GM18511 (cell line): ENCODE results near the gene ZNF280A.
"Not testable (repeated sequence)": the region's sequence is repeated elsewhere in the genome, so short reads cannot be mapped to it uniquely, and the experiment has no call there.

Source experiments
- ATAC-seq: cut with Tn5 transposase; IDR thresholded peaks from one replicate; pipeline ENCODE4 v1.9.1; 2021; ENCODE audit warnings: mild to moderate bottlenecking, moderate library complexity; ENCODE audit not compliant: unreplicated experiment

The ZNF280A gene

DNA sequence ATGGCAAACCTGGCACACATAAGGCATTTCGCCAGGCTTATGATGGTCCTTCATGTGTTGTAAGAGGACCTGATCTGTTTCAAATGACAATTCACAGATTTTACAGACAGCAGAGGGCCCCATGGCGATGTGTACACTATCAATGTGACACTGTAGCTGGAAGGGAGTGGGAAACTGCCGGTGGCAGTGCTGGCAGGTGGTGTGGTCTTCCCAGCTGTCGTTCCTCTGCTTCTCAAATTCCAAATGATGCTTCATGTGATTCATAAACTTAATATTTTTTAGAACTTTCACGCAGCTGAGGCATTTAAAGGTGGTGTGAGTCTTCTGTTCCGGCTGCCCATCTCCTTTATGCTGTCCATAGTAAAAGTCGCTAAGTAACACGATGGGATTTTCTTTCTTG lies 5.6 kb downstream of the ZNF280A start:
- ATAC-seq, result not testable (repeated sequence)

DNA sequence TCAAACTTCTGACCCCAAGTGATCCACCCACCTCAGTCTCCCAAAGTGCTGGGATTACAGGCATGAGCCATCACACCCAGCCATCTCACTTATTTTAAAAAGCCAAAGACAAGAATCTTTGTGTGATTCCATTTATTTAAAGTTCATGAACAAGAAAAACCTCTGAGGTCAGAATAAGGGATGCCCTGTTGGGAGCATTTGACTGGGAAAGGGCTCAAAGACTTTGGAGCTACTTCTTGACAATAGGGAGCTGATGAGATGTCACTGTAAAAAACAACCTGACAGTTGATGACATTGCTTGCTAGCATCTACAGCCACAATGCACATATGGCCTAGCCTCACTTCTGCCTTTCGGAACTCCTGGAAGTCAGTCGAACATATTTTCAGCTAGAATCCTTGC lies 6.5 kb downstream of the ZNF280A start:
- no peak for ATAC-seq

DNA sequence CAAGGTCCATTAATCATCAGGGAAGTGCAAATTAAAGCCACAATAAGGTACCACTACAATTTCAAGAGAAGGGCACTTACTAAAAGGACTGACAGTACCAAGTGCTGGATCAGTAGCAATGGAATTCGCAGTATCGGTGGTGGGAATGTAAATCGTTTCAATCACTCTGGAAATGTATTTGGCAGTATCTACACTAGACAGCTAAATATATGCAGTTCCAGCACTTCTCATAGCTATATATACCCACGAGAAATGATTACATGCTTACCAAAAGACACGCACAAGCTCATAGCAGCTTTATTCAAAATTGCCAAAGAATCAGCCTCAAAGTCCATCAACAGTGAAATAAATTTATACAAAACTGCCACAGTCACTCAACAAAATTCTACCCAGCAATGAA lies 7.1 kb downstream of the ZNF280A start:
- ATAC-seq, result no peak

DNA sequence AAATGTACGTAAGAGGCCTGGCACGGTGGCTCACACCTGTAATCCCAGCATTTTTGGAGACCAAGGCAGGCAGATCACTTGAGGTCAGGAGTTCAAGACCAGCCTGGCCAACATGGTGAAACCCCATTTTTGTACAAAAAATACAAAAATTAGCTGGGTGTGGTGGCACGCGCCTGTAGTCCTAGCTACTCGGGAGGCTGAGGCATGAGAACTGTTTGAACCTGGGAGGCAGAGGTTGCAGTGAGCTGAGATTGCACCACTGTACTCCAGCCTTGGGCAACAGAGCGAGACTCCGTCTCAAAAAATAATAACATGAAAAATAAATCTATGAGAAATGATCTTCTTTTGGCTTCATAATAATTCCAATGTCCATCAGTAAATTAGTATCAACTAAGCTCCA lies 9.2 kb downstream of the ZNF280A start:
- not testable (repeated sequence) for ATAC-seq

DNA sequence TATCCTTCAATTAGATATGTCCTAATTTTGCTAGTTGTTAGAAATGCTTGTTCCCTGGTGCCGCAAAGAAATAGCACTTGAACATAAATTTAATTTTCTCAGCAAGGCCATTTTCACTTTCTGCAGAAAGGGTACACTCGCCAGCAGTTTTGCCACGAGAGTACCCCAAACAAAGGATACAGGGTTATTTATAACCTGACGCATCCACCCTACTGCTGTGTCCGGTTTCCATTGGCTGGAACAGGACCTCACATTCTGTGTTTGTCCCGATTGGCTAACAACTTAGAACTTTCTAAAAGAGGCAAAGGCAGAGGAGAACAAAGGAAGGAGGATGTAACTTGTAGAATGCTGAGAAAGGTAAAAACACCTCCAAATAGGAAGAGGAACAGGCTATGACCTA lies 10.2 kb downstream of the ZNF280A start:
- not testable (repeated sequence) for ATAC-seq

DNA sequence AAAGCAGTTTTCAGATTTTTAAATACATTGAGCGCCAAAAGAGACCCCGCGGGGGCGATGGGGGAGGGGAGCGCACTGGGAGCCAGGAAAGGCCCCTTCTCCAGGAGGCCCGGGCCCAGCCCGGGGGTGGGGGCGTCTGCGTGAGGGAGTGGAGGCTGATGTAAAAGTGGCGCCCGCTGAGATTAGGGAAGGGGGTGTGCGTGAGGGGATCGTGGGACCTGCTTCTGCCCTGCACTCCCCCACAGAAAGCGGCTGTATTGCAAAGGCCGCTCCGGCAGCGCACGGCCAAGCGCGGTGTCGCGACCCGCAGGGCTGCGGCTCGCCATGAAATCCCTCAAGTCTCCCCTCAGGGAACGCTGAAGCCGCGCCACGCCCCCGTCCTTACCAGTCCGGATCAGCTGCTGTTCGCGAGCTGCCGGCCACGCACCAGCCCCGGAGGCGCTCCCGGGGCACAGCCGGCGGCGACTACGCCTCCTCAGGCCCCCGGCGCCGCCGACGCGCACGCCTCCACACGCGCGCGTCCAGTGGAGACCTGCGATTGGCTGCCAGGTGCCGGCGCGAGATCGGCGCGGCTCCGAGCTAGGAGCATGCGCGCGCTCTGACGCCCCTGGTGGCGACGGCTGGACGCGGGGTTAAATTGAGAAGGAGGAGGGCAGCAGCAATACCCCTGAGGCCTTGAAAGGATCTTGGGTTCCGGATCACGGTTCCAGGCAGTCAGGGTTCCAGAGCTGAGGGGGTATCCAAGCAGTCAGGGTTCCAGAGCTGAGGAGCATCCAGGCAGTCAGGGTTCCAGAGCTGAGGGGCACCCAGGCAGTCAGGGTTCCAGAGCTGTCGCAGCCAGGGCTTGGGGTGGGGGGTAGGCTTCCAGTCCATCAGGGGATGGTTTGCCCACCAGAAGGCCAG lies 11.5 kb downstream of the ZNF280A start, which contains the start of gene ZNF280B:
Gene ZNF280B, minus strand, starts transcription at position 469 of the 903 bp plus-strand sequence. CDS start 19,344 bp downstream, outside the sequence.
- ATAC-seq, result peak; percentile 94

DNA sequence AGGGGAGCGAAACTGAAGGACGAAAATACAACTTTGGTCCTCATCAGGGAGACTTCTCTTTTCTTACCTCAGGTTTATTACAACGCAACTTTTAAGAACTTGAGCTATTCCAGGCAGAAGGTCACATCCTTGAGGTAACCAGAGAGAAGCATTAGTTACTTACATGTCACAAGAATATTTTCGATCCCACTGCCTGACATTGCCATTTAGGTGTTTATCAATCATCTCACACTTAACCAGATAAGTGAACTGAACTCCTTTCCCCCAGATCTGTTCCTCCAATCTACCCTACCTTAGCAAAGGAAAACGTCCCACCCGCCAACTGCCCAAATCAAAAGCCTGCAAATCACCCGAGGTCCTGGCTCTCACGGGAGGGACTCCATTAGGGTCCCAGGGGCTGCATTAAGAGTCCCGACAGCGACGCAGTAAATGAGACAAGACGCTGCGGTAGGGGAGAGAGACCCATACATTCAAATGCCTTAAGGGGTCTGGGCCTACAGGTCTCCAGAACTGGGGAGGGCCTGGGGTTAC lies 12.3 kb downstream of the ZNF280A start:
- no peak for ATAC-seq

DNA sequence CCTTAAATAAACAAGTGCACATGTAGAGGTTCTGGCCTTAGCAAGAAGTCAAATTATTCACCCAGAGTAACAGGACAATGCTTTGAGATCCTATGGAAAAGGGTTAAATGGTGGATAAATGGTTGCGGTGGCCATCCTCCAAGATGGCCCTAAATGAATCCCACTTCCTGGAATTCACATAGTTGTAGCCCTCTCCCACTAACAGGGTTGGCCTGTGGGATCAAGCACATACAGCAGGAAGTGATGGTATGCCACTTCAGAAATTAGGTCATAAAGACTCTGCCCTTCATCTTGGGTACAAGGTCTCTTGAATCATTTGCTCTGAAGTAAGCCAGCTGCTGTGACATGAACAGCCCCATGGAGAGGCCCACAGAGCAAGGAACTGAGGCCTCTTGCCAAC lies 13.3 kb downstream of the ZNF280A start:
- no peak for ATAC-seq

DNA sequence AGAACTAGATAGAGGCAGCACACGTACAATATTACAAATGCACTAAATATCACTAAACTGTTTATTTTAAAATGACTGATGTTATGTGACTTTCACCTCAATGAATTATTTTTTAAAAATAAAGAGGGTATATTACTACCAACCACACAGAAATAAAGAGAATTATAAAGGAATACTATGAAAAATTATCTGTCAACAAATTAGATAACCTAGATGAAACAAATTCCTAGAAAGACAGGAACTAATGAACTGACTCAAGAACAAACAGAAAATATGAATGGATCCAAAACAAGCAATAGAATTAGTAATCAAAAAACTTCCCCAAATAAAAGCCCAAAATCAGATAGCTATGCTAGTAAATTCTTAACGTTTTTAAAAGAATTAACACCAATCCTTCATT lies 21.8 kb downstream of the ZNF280A start:
- ATAC-seq, result no peak

DNA sequence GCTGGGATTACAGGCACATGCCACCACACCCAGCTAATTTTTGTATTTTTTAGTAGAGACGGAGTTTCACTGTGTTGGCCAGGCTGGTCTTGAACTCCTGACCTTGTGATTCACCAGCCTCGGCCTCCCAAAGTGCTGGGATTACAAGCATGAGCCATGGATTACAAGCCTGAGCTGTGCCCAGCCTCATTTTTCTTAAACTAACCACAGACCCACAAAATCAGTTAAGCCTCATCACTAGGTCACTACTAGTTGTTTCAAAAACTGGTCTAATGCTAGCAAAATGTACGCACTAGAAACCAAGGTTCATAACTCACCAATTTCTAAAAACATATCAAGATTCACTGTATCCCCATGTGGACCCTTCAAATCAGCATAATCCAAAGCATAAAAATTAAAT lies 28.5 kb downstream of the ZNF280A start:
- ATAC-seq, result not testable (repeated sequence)

DNA sequence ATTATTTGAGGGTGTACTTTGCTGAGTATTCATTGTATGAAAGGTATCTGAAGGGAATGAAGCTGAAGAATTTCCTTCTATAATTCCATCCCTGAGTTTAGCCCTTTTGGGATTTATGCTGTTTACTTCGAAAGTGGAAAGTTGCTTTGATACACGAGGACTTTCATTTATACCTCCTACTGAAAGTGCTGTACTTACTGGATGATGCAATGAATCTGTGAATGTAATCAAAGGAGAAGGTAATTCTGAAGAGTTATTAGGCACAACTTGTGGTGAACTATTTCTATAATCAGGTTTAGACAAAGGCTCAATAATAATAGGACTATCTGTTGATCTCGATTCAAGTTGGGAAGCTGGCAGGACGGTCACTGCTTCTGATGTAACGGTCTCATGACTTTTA lies 31.3 kb downstream of the ZNF280A start:
- ATAC-seq, result no peak

DNA sequence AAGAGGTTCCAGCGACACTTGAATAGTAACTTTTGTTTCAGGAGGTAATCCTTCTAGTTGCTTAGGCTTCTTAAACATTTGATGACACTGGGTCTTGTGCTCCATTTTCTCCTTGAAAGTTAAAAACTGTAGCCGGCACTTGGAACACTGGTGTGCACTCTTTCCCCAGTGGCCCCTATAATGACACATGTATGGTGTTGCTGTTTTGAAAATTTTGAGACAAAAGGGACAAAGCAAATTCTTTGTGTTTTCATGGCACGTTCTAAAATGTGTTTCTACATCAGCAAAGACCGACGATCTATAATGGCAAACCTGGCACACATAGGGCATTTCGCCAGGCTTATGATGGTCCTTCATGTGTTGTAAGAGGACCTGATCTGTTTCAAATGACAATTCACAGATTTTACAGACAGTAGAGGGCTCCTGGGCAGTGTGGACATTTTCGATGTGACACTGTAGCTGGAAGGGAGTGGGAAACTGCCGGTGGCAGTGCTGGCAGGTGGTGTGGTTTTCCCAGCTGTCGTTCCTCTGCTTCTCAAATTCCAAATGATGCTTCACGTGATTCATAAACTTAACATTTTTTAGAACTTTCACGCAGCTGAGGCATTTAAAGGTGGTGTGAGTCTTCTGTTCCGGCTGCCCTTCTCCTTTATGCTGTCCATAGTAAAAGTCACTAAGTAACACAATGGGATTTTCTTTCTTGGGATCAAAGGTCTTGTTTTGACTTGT lies 32.0 kb downstream of the ZNF280A start:
- ATAC-seq, result no peak

DNA sequence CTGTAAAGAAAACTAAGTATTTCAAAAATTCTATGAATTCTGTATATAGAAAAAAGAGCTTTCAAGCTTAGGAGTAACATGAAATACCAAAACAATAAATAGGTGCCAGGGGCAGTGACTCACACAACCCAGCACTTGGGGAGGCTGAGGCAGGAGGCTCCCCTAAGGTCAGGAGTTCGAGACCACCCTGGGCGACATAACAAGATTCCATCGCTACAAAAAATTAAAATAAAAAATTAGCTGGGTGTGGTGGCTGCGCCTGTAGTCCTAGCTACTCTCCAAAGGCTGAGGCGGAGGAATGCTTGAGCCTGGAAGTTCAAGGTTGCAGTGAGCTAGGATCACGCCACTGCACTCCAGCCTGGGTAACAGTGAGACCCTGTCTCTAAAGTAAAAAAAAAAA lies 33.0 kb downstream of the ZNF280A start:
- ATAC-seq, result no peak

DNA sequence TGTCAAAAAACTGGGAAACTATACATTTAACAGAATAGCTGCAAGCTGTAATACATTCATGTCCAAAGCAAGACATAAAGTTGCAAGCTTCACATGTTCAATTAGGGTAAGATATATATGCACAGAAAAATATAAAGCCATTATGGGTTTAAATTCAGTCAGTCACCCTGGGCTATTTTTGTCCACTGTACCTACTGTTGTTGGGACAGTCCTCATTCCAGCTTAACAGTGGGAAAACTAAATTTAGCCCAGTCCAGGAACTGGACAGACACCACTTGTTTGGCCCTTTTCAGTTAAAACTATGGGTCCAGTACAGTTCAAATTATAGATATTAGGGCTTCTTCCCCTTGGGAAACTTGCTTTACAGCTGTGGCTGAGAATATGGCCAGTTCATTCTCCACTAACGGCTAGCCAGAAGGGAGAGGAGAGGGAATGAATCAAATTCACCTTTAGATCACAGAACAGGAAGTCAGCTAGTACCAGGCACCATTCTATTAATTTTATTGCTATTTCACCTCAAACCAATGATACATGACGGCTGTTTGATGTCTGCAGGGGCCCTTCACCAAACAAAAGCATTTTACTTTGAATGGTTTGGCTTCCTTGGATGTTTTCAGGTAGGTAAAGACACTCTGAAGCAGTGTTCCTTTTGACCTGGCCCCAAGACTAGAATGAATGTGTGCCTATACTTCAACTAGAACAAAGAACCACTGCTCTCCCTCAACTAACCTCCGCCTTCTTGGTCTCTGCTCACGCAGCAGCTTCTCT lies 33.8 kb downstream of the ZNF280A start:
- no peak for ATAC-seq

DNA sequence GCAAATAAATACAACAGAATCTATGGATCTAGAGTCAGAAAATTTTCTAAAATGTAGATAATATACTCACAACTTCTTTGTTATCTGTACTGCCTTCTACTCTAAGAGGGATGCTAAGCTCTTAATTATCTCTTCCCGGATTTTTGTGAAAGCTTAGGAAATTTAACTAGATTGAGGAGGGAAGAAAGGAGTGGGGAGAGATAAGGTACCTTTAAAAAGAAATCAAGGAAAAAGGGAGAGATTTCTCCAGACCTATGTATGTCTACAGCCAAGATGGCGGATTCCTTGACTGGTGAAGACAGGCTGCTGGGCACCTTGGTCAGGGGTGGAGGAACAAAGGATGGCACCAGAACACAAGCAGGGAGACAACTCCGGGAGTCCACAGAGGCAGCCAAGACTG lies 34.5 kb downstream of the ZNF280A start:
- no peak for ATAC-seq

DNA sequence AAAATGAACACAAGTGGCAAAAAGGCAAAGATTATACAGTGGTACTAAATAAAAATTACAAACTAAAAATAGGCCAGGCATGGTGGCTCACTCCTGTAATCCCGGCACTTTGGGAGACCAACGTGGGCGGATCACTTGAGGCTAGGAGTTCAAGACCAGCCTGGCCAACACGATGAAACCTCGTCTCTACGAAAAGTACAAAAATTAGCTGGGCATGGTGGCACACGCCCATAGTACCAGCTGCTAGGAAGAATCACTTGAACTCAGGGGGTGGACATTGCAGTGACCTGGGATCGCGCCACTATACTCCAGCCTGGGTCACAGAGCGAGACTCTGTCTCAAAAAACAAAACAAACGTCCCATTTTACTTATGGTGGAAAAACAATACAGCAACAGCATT lies 36.0 kb downstream of the ZNF280A start:
- no peak for ATAC-seq

DNA sequence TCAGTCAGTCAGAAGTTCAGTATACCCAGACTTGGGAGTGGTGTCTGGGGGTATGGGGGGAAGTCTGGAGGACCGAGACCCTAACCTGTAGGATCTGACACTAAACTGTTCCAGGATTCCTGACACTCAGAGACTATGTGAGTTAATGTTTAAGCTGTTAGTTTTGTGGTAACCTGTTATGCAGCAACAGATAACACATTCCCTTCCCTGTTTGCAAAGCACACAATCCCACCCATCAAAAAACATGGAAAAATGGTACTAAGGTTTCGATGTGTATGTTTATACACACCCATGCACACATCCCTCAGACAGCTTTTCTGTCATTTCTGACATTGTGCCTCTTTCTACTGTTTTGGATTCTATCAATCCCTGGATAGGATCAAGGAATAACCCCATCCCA lies 39.1 kb downstream of the ZNF280A start:
- no peak for ATAC-seq

DNA sequence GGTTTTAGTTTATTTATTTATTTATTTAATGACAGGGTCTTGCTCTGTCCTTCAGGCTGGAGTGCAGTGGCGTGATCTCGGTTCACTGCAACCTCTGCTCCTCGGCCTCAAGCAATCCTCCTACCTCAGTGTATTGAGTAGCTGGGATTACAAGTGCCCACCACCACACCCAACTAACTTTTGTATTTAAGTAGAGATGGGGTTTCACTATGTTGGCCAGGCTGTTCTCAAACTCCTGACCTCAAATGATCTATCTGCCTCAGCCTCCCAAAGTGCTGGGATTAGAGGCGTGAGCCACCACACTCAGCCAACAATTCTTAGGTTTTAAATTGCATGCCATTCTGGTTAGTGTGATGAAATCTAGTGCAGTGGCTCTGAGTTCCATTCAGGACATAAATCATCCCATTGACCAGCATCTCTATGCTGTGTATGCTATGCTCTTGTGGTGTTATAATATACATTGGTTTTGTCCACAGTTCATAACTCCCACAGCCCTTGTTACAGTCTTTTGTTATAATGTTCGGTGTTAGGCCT lies 40.0 kb downstream of the ZNF280A start:
- no peak for ATAC-seq

DNA sequence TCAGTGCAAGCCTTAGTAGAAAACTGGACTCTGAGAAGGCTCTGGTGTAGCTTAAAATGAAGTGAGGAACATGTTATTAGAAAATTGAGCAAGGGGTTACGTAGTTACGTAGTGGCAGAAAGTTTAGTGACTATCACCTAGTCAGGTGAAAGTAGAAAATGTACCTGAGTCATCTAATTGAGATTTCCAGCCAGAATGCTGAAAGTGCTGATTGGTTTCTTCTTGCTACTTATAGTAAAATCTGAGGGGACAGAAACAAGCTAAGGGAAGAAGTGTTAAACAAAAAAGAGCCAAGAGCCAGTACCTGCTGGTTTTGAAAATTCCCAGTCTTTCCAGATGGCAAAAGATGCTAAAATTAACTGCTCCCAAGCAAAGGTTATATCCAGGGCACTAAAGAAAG lies 41.0 kb downstream of the ZNF280A start:
- ATAC-seq, result no peak

DNA sequence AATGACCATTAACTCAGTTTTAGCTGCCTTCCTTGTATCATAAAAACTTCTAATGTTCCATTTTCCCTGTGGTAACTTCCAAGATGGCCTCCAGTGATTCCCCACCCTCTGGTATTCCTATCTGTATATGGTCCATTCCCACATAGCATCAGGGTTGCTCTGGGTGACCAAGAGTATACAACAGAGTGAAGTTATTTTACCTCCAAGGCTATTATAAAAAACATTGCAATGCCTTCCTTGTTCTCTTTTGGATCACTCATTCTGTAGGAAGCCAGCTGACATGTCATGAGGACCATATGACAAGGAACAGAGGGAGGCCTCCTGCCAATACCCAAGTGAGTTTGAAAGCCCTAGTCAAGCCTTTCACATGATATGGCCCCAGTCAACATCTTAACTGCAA lies 41.6 kb downstream of the ZNF280A start:
- no peak for ATAC-seq

DNA sequence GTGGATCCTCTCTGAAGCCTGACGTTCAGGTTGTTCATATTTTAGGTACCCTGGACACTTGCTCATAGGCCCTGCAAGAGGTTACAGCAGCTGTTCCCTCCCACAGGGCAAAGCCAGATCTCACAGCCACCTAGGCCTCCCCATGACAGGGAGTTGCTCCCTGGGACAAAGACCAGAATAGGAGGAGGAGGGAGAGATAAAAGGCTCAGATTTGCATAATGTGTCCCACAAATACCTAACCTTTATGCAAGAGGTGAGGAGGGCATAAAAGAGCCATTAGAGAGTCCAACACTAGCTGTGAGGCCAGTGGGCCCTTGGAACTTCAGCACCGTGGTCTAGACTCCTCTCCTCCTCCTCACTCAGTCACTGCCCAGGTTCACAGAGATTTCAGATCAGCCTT lies 45.3 kb downstream of the ZNF280A start:
- no peak for ATAC-seq
